GM21390 (cell line): ENCODE measurements around the gene FRAS1.
"Not testable (repeated sequence)": the region's sequence is repeated elsewhere in the genome, so short reads cannot be mapped to it uniquely, and the experiment has no call there.

Experiments
- ATAC-seq: cut with Tn5 transposase; IDR thresholded peaks from one replicate; pipeline ENCODE4 v1.9.1; 2021; ENCODE audit not compliant: unreplicated experiment

The FRAS1 gene

GRCh38 chr4:78162342-78162741 lies 105.2 kb downstream of the FRAS1 start:
- no peak for ATAC-seq

GRCh38 chr4:78162821-78163220 lies 105.7 kb downstream of the FRAS1 start:
- no peak for ATAC-seq

- ATAC-seq, result no peak
Measured at GRCh38 chr4:78165758-78166157, 108.6 kb downstream of the FRAS1 start.

GRCh38 chr4:78166622-78167021 lies 109.5 kb downstream of the FRAS1 start:
- no peak for ATAC-seq

GRCh38 chr4:78167510-78167909 lies 110.4 kb downstream of the FRAS1 start:
- ATAC-seq, result no peak

- ATAC-seq, result no peak
Measured at GRCh38 chr4:78168029-78168428, 110.9 kb downstream of the FRAS1 start.

DNA sequence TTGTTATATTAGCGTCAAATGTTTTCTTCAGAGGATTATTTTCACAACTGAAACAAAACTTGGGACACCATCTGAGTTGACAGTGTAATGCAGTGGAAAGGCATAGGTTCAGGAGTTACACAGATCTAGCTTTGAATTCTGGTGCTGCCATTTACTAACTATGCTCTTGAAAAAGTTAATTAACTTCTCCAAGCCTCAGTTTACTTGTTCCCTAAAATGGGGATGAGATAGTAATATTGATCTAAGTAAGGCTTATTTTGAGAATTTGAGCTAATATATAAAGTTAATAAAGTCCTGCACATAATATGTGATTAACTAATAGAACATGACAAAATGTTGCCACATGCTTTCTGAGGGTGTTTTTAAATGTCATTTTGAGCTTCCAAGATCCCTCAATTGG lies 112.6 kb downstream of the FRAS1 start:
- ATAC-seq, result no peak

GRCh38 chr4:78171482-78171881 lies 114.4 kb downstream of the FRAS1 start:
- no peak for ATAC-seq

GRCh38 chr4:78174891-78175290 lies 117.8 kb downstream of the FRAS1 start:
- no peak for ATAC-seq

GRCh38 chr4:78179196-78179595 lies 122.1 kb downstream of the FRAS1 start:
- no peak for ATAC-seq

DNA sequence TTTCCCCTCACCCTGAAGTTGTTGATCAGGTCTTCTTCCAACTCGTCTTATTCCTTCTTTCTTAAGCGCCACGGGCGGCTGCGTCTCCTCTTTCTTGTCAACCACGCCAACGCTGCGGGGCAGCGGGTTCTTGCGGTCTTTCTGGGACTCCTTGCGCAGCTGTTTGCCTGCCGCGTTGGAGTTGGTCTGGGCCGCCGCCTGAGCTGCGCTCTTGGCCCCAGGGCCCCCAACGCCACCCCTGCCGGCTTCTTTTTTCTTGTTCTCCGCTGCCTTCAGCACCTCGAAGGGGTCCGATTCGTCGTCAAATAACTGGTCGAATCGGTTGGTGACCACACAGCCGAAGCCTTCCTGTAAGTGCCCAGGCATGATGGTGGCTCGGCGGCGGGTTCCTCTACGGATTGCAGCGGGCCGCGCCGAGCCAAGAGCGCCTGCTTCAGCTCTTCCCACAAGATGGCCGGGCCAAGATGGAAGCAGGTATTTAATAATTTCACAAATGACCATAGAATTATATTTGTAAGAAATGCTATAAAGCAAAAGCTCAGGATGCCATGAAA lies 124.6 kb downstream of the FRAS1 start:
- not testable (repeated sequence) for ATAC-seq

GRCh38 chr4:78184584-78184983 lies 127.5 kb downstream of the FRAS1 start:
- ATAC-seq, result no peak

DNA sequence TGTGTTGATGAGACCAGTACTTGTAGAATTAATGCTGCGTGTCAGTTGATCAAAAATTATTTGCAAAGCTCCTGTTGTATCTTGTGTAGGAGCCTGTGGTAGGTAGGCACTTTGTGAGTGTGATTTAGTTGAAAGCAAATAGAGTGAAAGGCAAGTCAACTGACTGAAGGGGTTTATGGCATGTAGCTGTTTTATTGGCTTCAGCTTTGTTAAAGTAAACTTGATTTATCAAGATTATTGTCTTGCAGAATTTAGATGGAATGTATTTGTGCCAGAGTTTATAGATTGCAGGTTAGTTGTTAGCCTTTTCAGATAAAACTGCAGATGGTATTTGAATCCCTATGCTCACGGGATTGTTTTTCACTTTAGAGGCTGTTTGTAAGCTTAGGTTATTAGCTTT lies 128.0 kb downstream of the FRAS1 start:
- no peak for ATAC-seq

GRCh38 chr4:78186597-78187543 lies 129.7 kb downstream of the FRAS1 start:
- no peak for ATAC-seq

DNA sequence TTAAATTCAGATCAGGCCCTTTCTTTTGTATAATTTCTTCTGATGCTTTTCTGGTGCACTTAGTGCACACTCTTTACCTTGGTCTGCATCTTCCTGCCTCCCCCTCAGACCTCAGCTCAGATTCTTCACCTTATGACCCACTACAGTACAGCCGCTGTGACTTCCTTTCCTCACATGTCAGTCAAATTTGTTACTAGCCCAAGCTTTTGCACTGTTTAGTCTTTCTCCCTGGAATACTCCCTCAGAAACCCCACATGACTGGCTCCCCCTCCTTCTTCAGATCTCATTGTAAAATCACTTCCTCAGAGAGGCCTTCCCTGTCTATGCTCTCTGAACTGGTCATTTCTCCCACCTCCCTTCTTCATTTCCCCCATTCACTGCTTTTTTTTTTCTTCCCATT lies 132.9 kb downstream of the FRAS1 start:
- ATAC-seq, result no peak

DNA sequence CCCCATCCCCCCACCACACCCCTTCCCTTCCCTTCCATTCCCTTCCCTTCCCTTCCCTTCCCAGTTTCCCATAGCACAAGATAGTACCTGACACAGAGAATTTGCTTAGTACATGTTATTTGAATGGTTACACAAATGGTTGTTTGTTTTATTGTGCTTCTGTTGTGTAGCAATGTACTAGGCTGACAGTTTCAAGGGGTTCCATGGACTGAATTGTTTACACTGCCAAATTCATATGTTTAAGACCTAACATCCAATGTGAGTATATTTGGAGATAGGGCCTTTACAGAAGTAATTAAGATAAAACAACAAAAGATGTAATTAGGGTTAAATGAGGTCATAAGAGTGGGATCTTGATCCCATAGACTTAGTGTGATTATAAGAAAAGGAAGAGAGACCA lies 133.5 kb downstream of the FRAS1 start:
- no peak for ATAC-seq

DNA sequence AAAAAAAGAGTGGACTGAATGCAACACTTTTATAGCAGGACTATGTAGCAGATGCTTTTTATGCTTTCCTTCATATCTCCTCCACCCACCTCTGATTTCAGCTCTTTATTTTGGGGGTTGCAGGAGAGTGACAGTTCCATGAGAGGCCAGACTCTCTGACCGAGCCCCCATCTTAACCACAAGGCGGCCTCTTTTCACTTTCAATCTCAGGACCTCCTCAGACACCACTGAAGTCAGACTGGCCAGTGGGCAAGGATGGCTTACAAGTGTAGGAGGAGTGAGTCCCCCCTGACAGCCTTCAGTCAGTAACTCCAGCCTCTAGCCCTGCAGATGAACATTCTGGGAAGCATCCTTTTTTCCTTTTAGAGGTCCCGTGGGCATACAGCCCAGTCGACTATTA lies 140.8 kb downstream of the FRAS1 start:
- no peak for ATAC-seq

GRCh38 chr4:78199984-78200383 lies 142.9 kb downstream of the FRAS1 start:
- ATAC-seq, result no peak

DNA sequence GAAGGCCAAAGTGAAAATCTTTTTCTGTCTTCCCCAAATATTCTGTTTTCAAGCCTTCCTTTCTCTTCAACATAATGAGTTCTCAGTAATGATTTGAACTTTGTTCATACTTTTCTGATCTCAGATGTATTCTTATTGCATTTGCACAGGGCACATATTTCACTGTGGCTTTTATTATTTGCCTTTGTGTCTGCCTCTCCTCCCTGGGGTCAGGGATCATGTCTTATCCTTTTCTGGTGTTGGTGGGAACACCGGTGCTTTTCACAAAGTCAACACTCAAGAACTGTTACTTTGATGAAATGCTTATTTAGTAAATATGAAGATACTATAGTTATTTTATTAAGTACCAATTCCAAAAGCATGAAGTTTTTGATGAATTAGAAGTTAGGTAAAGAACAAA lies 143.8 kb downstream of the FRAS1 start:
- no peak for ATAC-seq

- ATAC-seq, result no peak
Measured at GRCh38 chr4:78204176-78204575, 147.1 kb downstream of the FRAS1 start.

DNA sequence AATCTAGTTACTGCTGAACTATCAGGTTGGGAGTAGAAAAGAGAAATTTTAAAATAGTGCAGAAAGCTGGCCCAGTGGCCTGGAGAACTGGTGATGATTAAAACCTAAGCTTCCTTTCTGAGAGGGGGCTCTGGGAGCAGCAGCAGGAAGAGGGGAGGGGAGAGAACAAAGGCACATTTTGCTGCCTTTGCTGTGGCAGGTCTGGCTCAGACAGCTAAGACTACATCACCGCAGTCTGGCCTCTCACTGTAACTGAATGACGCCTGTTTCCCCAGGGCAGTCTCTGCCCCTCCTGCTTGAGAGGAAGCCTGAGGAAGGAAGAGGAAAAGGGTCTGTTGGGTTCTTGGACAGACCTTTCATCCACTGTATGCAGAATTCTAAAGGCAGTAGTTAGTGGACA lies 148.5 kb downstream of the FRAS1 start:
- ATAC-seq, result no peak

- no peak for ATAC-seq
Measured at GRCh38 chr4:78207541-78207940, 150.4 kb downstream of the FRAS1 start.

- ATAC-seq, result no peak
Measured at GRCh38 chr4:78207951-78208350, 150.8 kb downstream of the FRAS1 start.
